Measurements from ENCODE around the gene ZNF672. TPM values are rescaled to one million over a fixed set of nuclear protein-coding genes. Genes with fewer than 3 reads are reported as not detected.
"Not testable (repeated sequence)": the region's sequence is repeated elsewhere in the genome, so short reads cannot be mapped to it uniquely, and the experiment has no call there.

ZNF672 gene
- total RNA-seq, 1 donor from 2014 or later = 20.6 TPM

GRCh38 chr1:248800459-248800858, 37.6 kb upstream of the ZNF672 start:
- no peaks in the 10 kb centered on the region for H3K9me3 ChIP-seq (ENCODE audit: insufficient read depth, low read depth, low read length)
- Mint-ChIP-seq H3K27ac (ENCODE audit: unreplicated experiment) (no peak overlapping the region), H3K4me3 (ENCODE audit: unreplicated experiment) (no peak overlapping the region), H3K27me3 (ENCODE audit: low read depth, unreplicated experiment) (peaks cover 7% of the 10 kb centered on the region), H3K4me1 (ENCODE audit: low read depth, unreplicated experiment) (no peaks in the 10 kb centered on the region), H3K36me3 (ENCODE audit: low read depth, unreplicated experiment) (no peaks in the 10 kb centered on the region), H3K9me3 (ENCODE audit: unreplicated experiment) (peaks cover 5% of the 10 kb centered on the region)
- no peak for TF ChIP-seq EZH2 (IDR thresholded peaks at IDR 0.05; ENCODE audit: insufficient read depth, low read length)
- TF ChIP-seq CTCF (IDR thresholded peaks at IDR 0.05; ENCODE audit: insufficient read depth, low read depth, low read length) = no peak
- H3K36me3 ChIP-seq (ENCODE audit: insufficient read depth, low read length) = no peaks in the 10 kb centered on the region
- no peaks in the 10 kb centered on the region for H3K27me3 ChIP-seq (ENCODE audit: insufficient read depth, low read length)
- no peaks in the 10 kb centered on the region for H3K79me2 ChIP-seq (ENCODE audit: insufficient read depth, low read length)
- no peak overlapping the region for H2AFZ ChIP-seq (ENCODE audit: low read depth, low read length)
- no peak overlapping the region for H3K9ac ChIP-seq (ENCODE audit: low read length)
- no peak overlapping the region for H3K27ac ChIP-seq (ENCODE audit: low read depth, low read length)
- H3K4me1 ChIP-seq (ENCODE audit: insufficient read depth, low read length) = no peaks in the 10 kb centered on the region
- FAIRE-seq = no peak
- no peak for DNase-seq (ENCODE audit: low read depth)
- no peak overlapping the region for H3K4me3 ChIP-seq (ENCODE audit: insufficient read depth, low read depth, low read length)
- H3K4me2 ChIP-seq (ENCODE audit: low read length) = no peak overlapping the region
- H4K20me1 ChIP-seq (ENCODE audit: insufficient read depth, low read length) = no peaks in the 10 kb centered on the region

- H3K36me3 Mint-ChIP-seq (ENCODE audit: low read depth, unreplicated experiment) = peaks cover 2% of the 10 kb centered on the region
- Histone ChIP-seq H2AFZ (ENCODE audit: low read depth, low read length) (no peak overlapping the region), H3K4me2 (ENCODE audit: low read length) (no peak overlapping the region), H3K27ac (ENCODE audit: low read depth, low read length) (no peak overlapping the region), H3K4me1 (ENCODE audit: insufficient read depth, low read length) (no peaks in the 10 kb centered on the region), H3K9ac (ENCODE audit: low read length) (no peak overlapping the region), H3K27me3 (ENCODE audit: insufficient read depth, low read length) (no peaks in the 10 kb centered on the region), H3K9me3 (ENCODE audit: insufficient read depth, low read depth, low read length) (no peaks in the 10 kb centered on the region), H3K79me2 (ENCODE audit: insufficient read depth, low read length) (no peaks in the 10 kb centered on the region), H3K36me3 (ENCODE audit: insufficient read depth, low read length) (no peaks in the 10 kb centered on the region), H4K20me1 (ENCODE audit: insufficient read depth, low read length) (no peaks in the 10 kb centered on the region), H3K4me3 (ENCODE audit: insufficient read depth, low read depth, low read length) (no peak overlapping the region)
- no peak overlapping the region for H3K27ac Mint-ChIP-seq (ENCODE audit: unreplicated experiment)
- no peak overlapping the region for H3K4me3 Mint-ChIP-seq (ENCODE audit: unreplicated experiment)
- no peak for FAIRE-seq
- peaks cover 3% of the 10 kb centered on the region for H3K9me3 Mint-ChIP-seq (ENCODE audit: unreplicated experiment)
- peaks cover 8% of the 10 kb centered on the region for H3K27me3 Mint-ChIP-seq (ENCODE audit: low read depth, unreplicated experiment)
- TF ChIP-seq EZH2 (IDR thresholded peaks at IDR 0.05; ENCODE audit: insufficient read depth, low read length) (no peak), CTCF (IDR thresholded peaks at IDR 0.05; ENCODE audit: insufficient read depth, low read depth, low read length) (no peak)
- H3K4me1 Mint-ChIP-seq (ENCODE audit: low read depth, unreplicated experiment) = no peaks in the 10 kb centered on the region
- no peak for DNase-seq (ENCODE audit: low read depth)
Measured at GRCh38 chr1:248802454-248802853, 35.6 kb upstream of the ZNF672 start.

- not testable (repeated sequence) for H3K79me2 ChIP-seq (ENCODE audit: insufficient read depth, low read length); H3K27me3 Mint-ChIP-seq (ENCODE audit: low read depth, unreplicated experiment); H3K9ac ChIP-seq (ENCODE audit: low read length); DNase-seq (ENCODE audit: low read depth); H3K27me3 ChIP-seq (ENCODE audit: insufficient read depth, low read length); H3K36me3 ChIP-seq (ENCODE audit: insufficient read depth, low read length); H3K4me1 Mint-ChIP-seq (ENCODE audit: low read depth, unreplicated experiment); H3K4me3 Mint-ChIP-seq (ENCODE audit: unreplicated experiment); H3K4me3 ChIP-seq (ENCODE audit: insufficient read depth, low read depth, low read length); H4K20me1 ChIP-seq (ENCODE audit: insufficient read depth, low read length); H3K27ac ChIP-seq (ENCODE audit: low read depth, low read length); H2AFZ ChIP-seq (ENCODE audit: low read depth, low read length); H3K4me1 ChIP-seq (ENCODE audit: insufficient read depth, low read length); H3K27ac Mint-ChIP-seq (ENCODE audit: unreplicated experiment); FAIRE-seq; H3K36me3 Mint-ChIP-seq (ENCODE audit: low read depth, unreplicated experiment); H3K9me3 ChIP-seq (ENCODE audit: insufficient read depth, low read depth, low read length); H3K4me2 ChIP-seq (ENCODE audit: low read length); H3K9me3 Mint-ChIP-seq (ENCODE audit: unreplicated experiment)
Measured at GRCh38 chr1:248803501-248803900, 34.5 kb upstream of the ZNF672 start.

Measured in astrocyte (in vitro differentiated cells and primary cell).